HG03280 (cell line): ENCODE measurements around the gene PDE4A.
A peak's percentile ranks its signal among the peaks of the same experiment; 100 is the strongest.
"Not testable (repeated sequence)": the region's sequence is repeated elsewhere in the genome, so short reads cannot be mapped to it uniquely, and the experiment has no call there.

Source experiments
- ATAC-seq: cut with Tn5 transposase; IDR thresholded peaks from one replicate; pipeline ENCODE4 v1.9.1; 2021; ENCODE audit warnings: mild to moderate bottlenecking, moderate library complexity; ENCODE audit not compliant: unreplicated experiment

Gene PDE4A

GRCh38 chr19:10424011-10424637 is 3.8 kb downstream of the PDE4A start:
- peak; percentile 31 for ATAC-seq

GRCh38 chr19:10427169-10427568 is 6.8 kb downstream of the PDE4A start:
- no peak for ATAC-seq

GRCh38 chr19:10428996-10429381 is 8.7 kb downstream of the PDE4A start:
- ATAC-seq, result no peak

GRCh38 chr19:10430505-10431253 is 10.3 kb downstream of the PDE4A start:
- ATAC-seq, result peak; percentile 38

- no peak for ATAC-seq
Observed at GRCh38 chr19:10431254-10431942, 11.1 kb downstream of the PDE4A start.

- no peak for ATAC-seq
Observed at GRCh38 chr19:10431943-10432735, 11.8 kb downstream of the PDE4A start.

GRCh38 chr19:10432736-10433130 is 12.4 kb downstream of the PDE4A start:
- no peak for ATAC-seq

- ATAC-seq, result no peak
Observed at GRCh38 chr19:10433131-10433536, 12.8 kb downstream of the PDE4A start.

- no peak for ATAC-seq
Observed at GRCh38 chr19:10439588-10439987, 19.2 kb downstream of the PDE4A start.

GRCh38 chr19:10442698-10443097 is 22.4 kb downstream of the PDE4A start:
- ATAC-seq, result no peak

GRCh38 chr19:10449037-10449436 is 28.7 kb downstream of the PDE4A start:
- no peak for ATAC-seq

- no peak for ATAC-seq
Observed at GRCh38 chr19:10450191-10450852, 30.0 kb downstream of the PDE4A start.

- ATAC-seq, result no peak
Observed at GRCh38 chr19:10450853-10451609, 30.7 kb downstream of the PDE4A start.

- ATAC-seq, result no peak
Observed at GRCh38 chr19:10452726-10453618, 32.6 kb downstream of the PDE4A start.

GRCh38 chr19:10453852-10454251 is 33.5 kb downstream of the PDE4A start:
- ATAC-seq, result no peak

GRCh38 chr19:10454267-10454666 is 33.9 kb downstream of the PDE4A start:
- ATAC-seq, result no peak

- ATAC-seq, result not testable (repeated sequence)
Observed at GRCh38 chr19:10458733-10459132, 38.4 kb downstream of the PDE4A start.

- no peak for ATAC-seq
Observed at GRCh38 chr19:10460714-10461046, 40.3 kb downstream of the PDE4A start.
